Chondrocyte (in vitro differentiated cells): ENCODE data around the gene ZNF354C. TPM values are rescaled to one million over a fixed set of nuclear protein-coding genes. Genes with fewer than 3 reads are reported as not detected.
A peak's percentile ranks its signal among the peaks of the same experiment; 100 is the strongest.

Experiments used
- DNase-seq: peaks from one replicate; pipeline ENCODE4 v3.0.0; 2021; ENCODE audit warnings: mixed read lengths, low spot score
- H3K27ac Mint-ChIP-seq: one replicate; pipeline ENCODE4 v1.8.0; 2021; ENCODE audit warnings: mild to moderate bottlenecking, moderate library complexity, mixed read lengths; ENCODE audit not compliant: unreplicated experiment
- H3K27me3 Mint-ChIP-seq: 2 replicates; pipeline ENCODE4 v1.8.0; 2021; ENCODE audit warnings: low read depth, mixed read lengths
- H3K36me3 Mint-ChIP-seq: 2 replicates; pipeline ENCODE4 v1.8.0; 2021; ENCODE audit warnings: low read depth, mixed read lengths
- H3K4me1 Mint-ChIP-seq: 2 replicates; pipeline ENCODE4 v1.8.0; 2021; ENCODE audit warnings: low read depth, mild to moderate bottlenecking, mixed read lengths
- H3K4me3 Mint-ChIP-seq: one replicate; pipeline ENCODE4 v1.8.0; 2021; ENCODE audit warnings: mild to moderate bottlenecking, moderate library complexity, mixed read lengths; ENCODE audit not compliant: unreplicated experiment
- H3K9me3 Mint-ChIP-seq: 2 replicates; pipeline ENCODE4 v1.8.0; 2021; ENCODE audit warnings: low read depth, mixed read lengths
- total RNA-seq: library from RNA; stranded (reverse); gene quantifications from 3 replicates; pipeline ENCODE4 v1.2.1, GENCODE V29; 2021
- TF ChIP-seq, protein P1 (sequence below): fragments of 200-600 bp; sonication (generic); IDR thresholded peaks from 2 replicates; pipeline ENCODE4 v1.5.0; 2021; ENCODE audit warnings: antibody characterized with exemption, mild to moderate bottlenecking, moderate library complexity

ZNF354C gene
- total RNA-seq, 1 donor from 2014 or later, result 3.5 TPM

DNA sequence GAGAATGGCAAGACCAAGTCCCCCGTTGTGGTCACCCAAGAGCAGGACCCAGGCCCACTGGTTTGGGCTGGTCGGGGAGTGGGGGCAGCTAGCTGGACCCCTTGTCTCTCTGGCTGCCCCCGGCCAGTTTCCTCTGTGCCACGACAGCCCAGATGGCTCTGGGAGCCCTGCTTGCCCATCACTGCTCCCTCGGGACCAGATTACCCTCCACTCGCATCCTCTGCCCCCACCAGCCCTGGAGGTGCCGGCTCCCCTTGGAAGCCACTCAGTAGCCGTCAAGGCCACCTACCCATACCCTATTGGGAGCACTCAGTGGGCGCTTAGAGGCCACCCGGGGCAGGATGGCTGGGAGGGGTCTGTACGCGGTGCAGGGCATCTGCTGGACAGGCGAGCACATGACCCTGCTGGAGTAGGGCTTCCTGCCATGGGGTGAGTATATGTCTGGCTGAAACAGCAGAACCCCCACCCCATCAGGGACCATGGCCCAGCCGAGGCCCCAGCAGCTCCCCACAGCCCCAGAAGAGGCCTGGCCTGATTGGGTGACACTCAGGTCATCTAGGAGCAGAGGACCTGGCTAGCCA lies 70.0 kb downstream of the ZNF354C start:
- H3K27ac Mint-ChIP-seq, result no peak overlapping the region
- H3K9me3 Mint-ChIP-seq, result peaks cover 4% of the 10 kb centered on the region
- peaks cover 12% of the 10 kb centered on the region for H3K36me3 Mint-ChIP-seq
- no peak overlapping the region for H3K4me3 Mint-ChIP-seq
- DNase-seq, result peak; percentile 86
- TF ChIP-seq, protein P1, sequence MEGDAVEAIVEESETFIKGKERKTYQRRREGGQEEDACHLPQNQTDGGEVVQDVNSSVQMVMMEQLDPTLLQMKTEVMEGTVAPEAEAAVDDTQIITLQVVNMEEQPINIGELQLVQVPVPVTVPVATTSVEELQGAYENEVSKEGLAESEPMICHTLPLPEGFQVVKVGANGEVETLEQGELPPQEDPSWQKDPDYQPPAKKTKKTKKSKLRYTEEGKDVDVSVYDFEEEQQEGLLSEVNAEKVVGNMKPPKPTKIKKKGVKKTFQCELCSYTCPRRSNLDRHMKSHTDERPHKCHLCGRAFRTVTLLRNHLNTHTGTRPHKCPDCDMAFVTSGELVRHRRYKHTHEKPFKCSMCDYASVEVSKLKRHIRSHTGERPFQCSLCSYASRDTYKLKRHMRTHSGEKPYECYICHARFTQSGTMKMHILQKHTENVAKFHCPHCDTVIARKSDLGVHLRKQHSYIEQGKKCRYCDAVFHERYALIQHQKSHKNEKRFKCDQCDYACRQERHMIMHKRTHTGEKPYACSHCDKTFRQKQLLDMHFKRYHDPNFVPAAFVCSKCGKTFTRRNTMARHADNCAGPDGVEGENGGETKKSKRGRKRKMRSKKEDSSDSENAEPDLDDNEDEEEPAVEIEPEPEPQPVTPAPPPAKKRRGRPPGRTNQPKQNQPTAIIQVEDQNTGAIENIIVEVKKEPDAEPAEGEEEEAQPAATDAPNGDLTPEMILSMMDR, result no peak
- no peaks in the 10 kb centered on the region for H3K4me1 Mint-ChIP-seq
- H3K27me3 Mint-ChIP-seq, result no peaks in the 10 kb centered on the region

DNA sequence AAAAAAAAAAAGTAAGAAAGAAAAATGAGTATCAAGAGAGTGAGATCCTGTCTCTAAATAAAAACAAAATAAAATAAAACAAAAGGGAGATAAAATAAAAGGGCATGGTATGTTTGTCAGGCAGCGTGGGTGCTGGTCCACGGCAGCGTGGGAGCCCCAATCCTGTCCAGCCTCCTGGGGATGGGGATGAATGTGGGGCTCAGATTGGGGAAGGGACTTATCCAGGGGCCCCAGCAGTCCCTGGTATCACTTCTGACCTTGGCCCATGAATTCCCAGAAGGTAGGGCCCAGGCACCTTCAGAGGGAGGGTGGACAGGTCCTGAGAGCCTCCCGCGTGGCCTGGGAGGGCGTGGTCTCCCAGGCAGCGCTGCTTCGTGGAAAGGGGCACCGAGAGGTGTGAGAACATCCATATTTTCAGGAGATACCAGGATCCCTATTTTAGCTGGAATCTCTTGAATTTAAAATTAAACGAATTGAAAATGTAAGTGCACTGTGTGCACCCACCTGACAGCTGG lies 71.2 kb downstream of the ZNF354C start:
- Mint-ChIP-seq H3K9me3 (peaks cover 4% of the 10 kb centered on the region), H3K27me3 (no peaks in the 10 kb centered on the region), H3K4me3 (no peak overlapping the region), H3K36me3 (peaks cover 13% of the 10 kb centered on the region), H3K27ac (no peak overlapping the region), H3K4me1 (no peaks in the 10 kb centered on the region)
- TF ChIP-seq, protein P1, result no peak
- peak; percentile 47 for DNase-seq

DNA sequence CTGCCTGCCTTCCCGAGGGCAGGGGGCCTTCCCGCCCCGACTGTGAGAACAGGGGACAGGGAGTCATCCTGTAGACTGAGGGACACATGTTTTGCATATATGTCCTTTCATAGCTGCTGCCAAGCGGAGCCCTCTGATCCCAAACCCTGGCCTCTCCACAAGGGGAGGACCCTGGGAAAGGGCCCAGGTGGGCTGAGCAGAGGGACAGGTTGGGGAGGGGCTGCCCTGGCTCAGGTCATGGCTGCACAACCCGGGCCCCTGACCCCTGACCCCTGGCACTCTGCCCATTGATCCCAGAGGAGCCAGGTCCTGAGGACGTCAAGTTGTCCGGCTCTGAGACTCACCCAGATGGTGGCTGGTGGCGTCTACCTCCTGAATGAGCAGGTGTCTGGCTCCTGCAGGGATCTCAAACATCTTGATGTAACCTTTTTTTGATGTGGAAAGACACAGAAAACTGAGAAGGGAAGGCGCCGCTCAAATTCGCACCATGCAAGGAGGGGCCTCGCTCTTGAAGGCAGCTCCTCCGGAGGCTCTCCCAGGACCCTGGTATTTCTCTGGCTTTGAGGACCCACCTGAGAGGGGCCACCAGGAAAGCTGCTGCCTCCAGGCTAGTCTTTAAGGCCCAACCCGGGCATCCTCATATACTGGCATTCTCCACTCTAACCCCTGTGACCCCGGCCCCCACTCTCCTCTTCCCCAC lies 71.9 kb downstream of the ZNF354C start:
- peak; percentile 86 for DNase-seq
- no peak overlapping the region for H3K27ac Mint-ChIP-seq
- no peaks in the 10 kb centered on the region for H3K27me3 Mint-ChIP-seq
- H3K9me3 Mint-ChIP-seq, result peaks cover 4% of the 10 kb centered on the region
- TF ChIP-seq, protein P1, result no peak
- H3K4me3 Mint-ChIP-seq, result no peak overlapping the region
- no peaks in the 10 kb centered on the region for H3K4me1 Mint-ChIP-seq
- peaks cover 13% of the 10 kb centered on the region for H3K36me3 Mint-ChIP-seq

DNA sequence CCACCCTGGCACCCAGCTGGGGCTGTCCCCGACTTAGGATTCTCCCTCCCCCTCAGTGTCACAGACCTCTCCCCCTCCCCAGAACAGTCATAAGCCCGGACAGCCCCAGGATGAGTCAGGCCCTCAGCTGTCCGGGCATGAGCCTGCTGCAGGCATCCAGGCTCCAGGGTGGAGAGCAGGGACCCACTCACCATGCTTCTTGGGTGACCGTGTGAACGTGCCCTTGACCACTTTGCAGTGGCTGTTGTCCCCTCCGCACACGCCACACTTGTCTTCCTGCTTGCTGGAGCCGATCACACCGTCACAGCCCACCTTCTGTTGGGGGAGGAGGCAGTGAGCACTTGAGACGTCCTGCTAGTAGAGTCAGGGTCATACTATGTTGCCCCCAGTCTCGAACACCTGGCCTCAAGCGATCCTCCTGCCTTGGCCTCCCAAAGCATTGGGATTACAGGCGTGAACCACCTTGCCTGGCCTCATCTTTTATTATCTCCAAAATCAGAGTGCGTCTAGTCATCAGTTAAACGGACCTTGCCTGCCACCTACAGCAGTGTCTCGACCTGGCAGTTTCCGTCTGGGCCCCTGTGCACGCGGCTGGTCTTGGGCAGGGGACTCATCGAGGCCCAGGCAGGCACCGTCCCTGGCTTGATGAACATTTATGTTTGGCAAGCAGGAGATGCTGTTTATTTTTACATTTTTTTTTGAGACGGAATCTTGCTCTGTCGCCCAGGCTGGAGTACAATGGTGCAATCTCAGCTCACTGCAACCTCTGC lies 72.6 kb downstream of the ZNF354C start:
- no peak overlapping the region for H3K27ac Mint-ChIP-seq
- DNase-seq, result peak; percentile 58
- peaks cover 4% of the 10 kb centered on the region for H3K9me3 Mint-ChIP-seq
- H3K36me3 Mint-ChIP-seq, result peaks cover 13% of the 10 kb centered on the region
- H3K4me1 Mint-ChIP-seq, result no peaks in the 10 kb centered on the region
- no peaks in the 10 kb centered on the region for H3K27me3 Mint-ChIP-seq
- no peak overlapping the region for H3K4me3 Mint-ChIP-seq
- TF ChIP-seq, protein P1, result no peak

Other genes with a start within 250 kb of the ZNF354C start
- gene ZNF354B, start 200.4 kb upstream of the ZNF354C start, total RNA-seq, result 12.8 to 13.9 TPM (median 13.4 TPM) in 3 replicates
- 1.6 to 2.1 TPM (median 1.7 TPM) in 3 replicates for gene ZFP2, start 164.5 kb upstream of the ZNF354C start, total RNA-seq
- gene ZNF454, start 119.2 kb upstream of the ZNF354C start, total RNA-seq, result 0.32 to 2.3 TPM (median 0.49 TPM) in 3 replicates
- gene GRM6, start 65.1 kb upstream of the ZNF354C start, total RNA-seq, result not detected in 3 replicates
- 2.9 to 4.2 TPM (median 4.1 TPM) in 3 replicates for gene ZNF879, start 36.6 kb upstream of the ZNF354C start, total RNA-seq